MCF 10A (cell line): ENCODE measurements around the gene NFX1. TPM values are rescaled to one million over a fixed set of nuclear protein-coding genes. Genes with fewer than 3 reads are reported as not detected.
"Not testable (repeated sequence)": the region's sequence is repeated elsewhere in the genome, so short reads cannot be mapped to it uniquely, and the experiment has no call there.

Source experiments
- BruUV-seq: library from RNA; stranded (reverse); fragments of 400-500 nt; replicated peaks from 2 replicates; lab custom pipeline; 2021; lab: Mats Ljungman, UMichigan
- CTCF ChIA-PET: fragments of 300-600 bp; sonication (Branson Sonifier 250); formaldehyde crosslinking; extraction: SDS; loops from one replicate; lab custom pipeline; 2021; ENCODE audit warnings: antibody characterized with exemption, inconsistent platforms; lab: Yijun Ruan, JAX
- POLR2A ChIA-PET: fragments of 300-600, 350-650 bp; sonication (Branson Sonifier 250); formaldehyde crosslinking; extraction: SDS; loops from one replicate; lab custom pipeline; 2020; ENCODE audit warnings: antibody characterized with exemption, inconsistent platforms; lab: Yijun Ruan, JAX
- DNase-seq: peaks from one replicate; pipeline ENCODE4 v3.0.0-alpha.2; 2018; ENCODE audit not compliant: unreplicated experiment
- H3K27ac Mint-ChIP-seq: one replicate; pipeline ENCODE4 v1.8.0; 2022; ENCODE audit warnings: mild to moderate bottlenecking, low read depth, mixed read lengths; ENCODE audit not compliant: unreplicated experiment
- H3K27me3 Mint-ChIP-seq: one replicate; pipeline ENCODE4 v1.8.0; 2022; ENCODE audit warnings: mixed read lengths; ENCODE audit not compliant: insufficient read depth, unreplicated experiment
- H3K36me3 Mint-ChIP-seq: one replicate; pipeline ENCODE4 v1.8.0; 2022; ENCODE audit warnings: mild to moderate bottlenecking, moderate library complexity, mixed read lengths; ENCODE audit not compliant: insufficient read depth, unreplicated experiment
- H3K4me1 Mint-ChIP-seq: one replicate; pipeline ENCODE4 v1.8.0; 2022; ENCODE audit warnings: mixed read lengths; ENCODE audit not compliant: insufficient read depth, unreplicated experiment
- H3K4me3 Mint-ChIP-seq: one replicate; pipeline ENCODE4 v1.8.0; 2022; ENCODE audit warnings: mild to moderate bottlenecking, moderate library complexity, mixed read lengths; ENCODE audit not compliant: unreplicated experiment
- H3K9me3 Mint-ChIP-seq: one replicate; pipeline ENCODE4 v1.8.0; 2022; ENCODE audit warnings: mixed read lengths; ENCODE audit not compliant: unreplicated experiment
- intact Hi-C: fragments of 100-400 bp; cut with micrococcal nuclease; formaldehyde crosslinking; loops from 2 replicates; pipeline ENCODE4 v1.14.1; 2022
- total RNA-seq: library from RNA; stranded (reverse); gene quantifications from 2 replicates; pipeline ENCODE4 v1.2.3, GENCODE V29; 2022
- TF ChIP-seq, protein P1 (sequence below): fragments of 200-600 bp; IDR thresholded peaks from one replicate; pipeline ENCODE4 v1.8.0; 2022; ENCODE audit warnings: antibody characterized with exemption, mild to moderate bottlenecking; ENCODE audit not compliant: unreplicated experiment

NFX1 gene
- total RNA-seq, 1 experiment from 2014 or later: 78.5 TPM

DNA sequence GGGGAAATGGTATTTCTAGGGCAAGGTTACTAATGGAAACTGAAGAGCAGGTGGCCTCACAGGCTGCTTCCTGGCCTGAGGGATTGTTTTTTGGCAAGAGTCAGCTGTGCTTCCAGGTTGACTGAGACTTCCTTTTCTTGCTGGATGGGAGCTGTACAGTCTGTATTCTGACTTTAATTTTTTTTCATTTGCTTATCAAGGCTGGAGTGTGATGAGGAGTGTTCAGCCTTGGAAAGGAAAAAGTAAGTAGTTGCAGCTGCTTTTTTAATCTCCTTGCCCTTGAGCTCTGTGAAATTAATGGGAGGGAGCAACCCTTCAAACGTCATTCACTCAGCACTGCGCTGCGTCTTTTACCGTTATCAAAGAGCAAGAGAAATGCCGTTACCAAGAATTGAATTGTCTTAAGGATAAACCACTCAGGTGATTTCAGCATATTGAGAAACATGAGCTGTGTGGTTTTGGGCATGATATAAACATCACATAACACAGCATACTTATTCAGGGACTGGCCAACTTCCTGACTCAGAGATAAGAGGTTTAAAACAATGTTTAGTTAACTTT lies 64.4 kb downstream of the NFX1 start:
- POLR2A ChIA-PET: no interaction called here
- Mint-ChIP-seq H3K36me3 (peaks cover 80% of the 10 kb centered on the region), H3K27me3 (no peaks in the 10 kb centered on the region), H3K27ac (no peak overlapping the region), H3K4me3 (no peak overlapping the region), H3K9me3 (no peaks in the 10 kb centered on the region), H3K4me1 (no peaks in the 10 kb centered on the region)
- DNase-seq: no peak
- intact Hi-C loops: loop anchor here (10.0 kb wide), 1 partner anchor 70 kb away; no protein-coding TSS in a partner anchor
- TF ChIP-seq, protein P1, sequence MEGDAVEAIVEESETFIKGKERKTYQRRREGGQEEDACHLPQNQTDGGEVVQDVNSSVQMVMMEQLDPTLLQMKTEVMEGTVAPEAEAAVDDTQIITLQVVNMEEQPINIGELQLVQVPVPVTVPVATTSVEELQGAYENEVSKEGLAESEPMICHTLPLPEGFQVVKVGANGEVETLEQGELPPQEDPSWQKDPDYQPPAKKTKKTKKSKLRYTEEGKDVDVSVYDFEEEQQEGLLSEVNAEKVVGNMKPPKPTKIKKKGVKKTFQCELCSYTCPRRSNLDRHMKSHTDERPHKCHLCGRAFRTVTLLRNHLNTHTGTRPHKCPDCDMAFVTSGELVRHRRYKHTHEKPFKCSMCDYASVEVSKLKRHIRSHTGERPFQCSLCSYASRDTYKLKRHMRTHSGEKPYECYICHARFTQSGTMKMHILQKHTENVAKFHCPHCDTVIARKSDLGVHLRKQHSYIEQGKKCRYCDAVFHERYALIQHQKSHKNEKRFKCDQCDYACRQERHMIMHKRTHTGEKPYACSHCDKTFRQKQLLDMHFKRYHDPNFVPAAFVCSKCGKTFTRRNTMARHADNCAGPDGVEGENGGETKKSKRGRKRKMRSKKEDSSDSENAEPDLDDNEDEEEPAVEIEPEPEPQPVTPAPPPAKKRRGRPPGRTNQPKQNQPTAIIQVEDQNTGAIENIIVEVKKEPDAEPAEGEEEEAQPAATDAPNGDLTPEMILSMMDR: no peak
- CTCF ChIA-PET: interaction anchor here (0.6 to 2.7 kb wide), 3 partner anchors 20 to 270 kb away, joined by 3 to 15 read pairs (median 3); no protein-coding TSS in a partner anchor
- BruUV-seq: no TSS peak

DNA sequence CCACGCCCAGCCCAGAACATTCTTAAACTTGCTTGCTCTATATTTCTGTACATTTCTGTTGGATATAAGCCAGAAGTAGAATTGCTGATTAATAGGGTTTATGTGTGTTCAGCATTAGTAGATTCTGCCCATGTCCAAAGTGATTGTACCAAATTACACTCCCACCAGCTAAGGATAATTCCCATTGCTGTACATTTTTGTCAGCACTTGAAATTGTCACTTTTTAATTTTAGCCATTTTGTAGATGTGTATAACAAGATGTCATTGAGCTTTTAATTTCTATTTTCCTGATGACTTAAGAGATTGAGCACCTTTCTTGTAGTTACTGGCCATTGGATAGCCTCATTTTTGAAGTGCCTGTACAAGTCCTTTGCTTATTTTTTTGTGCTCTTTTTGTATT lies 65.6 kb downstream of the NFX1 start:
- intact Hi-C loops: loop anchor here (10.0 kb wide), 1 partner anchor 71 kb away; no protein-coding TSS in a partner anchor

GRCh38 chr9:33358641-33359040 lies 68.3 kb downstream of the NFX1 start:
- H3K27ac Mint-ChIP-seq, H3K4me1 Mint-ChIP-seq, H3K27me3 Mint-ChIP-seq, POLR2A ChIA-PET, DNase-seq, BruUV-seq, H3K4me3 Mint-ChIP-seq, H3K9me3 Mint-ChIP-seq: not testable (repeated sequence)
- intact Hi-C loops: loop anchor here (10.0 kb wide), 1 partner anchor 74 kb away; no protein-coding TSS in a partner anchor
- peaks cover 88% of the 10 kb centered on the region for H3K36me3 Mint-ChIP-seq
- CTCF ChIA-PET: interaction anchor here (1.7 kb wide), 1 partner anchor 16 kb away, joined by 7 read pairs; no protein-coding TSS in a partner anchor

More for the DNA sequence above, 65.6 kb downstream of the NFX1 start:
- DNase-seq: no peak
- Mint-ChIP-seq H3K27ac (no peak overlapping the region), H3K4me1 (no peaks in the 10 kb centered on the region), H3K36me3 (peaks cover 82% of the 10 kb centered on the region), H3K27me3 (no peaks in the 10 kb centered on the region), H3K9me3 (no peaks in the 10 kb centered on the region), H3K4me3 (no peak overlapping the region)
- TF ChIP-seq, protein P1: no peak
- CTCF ChIA-PET: interaction anchor here (1.3 to 2.7 kb wide), 2 partner anchors 19 to 69 kb away, joined by 3 to 15 read pairs; no protein-coding TSS in a partner anchor
- POLR2A ChIA-PET: interaction anchor here (1.1 kb wide), 1 partner anchor 19 kb away, joined by 3 read pairs; no protein-coding TSS in a partner anchor
- BruUV-seq: no TSS peak

- no TSS peak for BruUV-seq
- TF ChIP-seq, protein P1: no peak
- H3K36me3 Mint-ChIP-seq: peaks cover 93% of the 10 kb centered on the region
- ChIA-PET POLR2A (no interaction called here), CTCF (interaction anchor here (1.9 kb wide), 1 partner anchor 10 kb away, joined by 9 read pairs; no protein-coding TSS in a partner anchor)
- H3K4me1 Mint-ChIP-seq: no peaks in the 10 kb centered on the region
- intact Hi-C loops: no loop called here
- no peaks in the 10 kb centered on the region for H3K9me3 Mint-ChIP-seq
- H3K27me3 Mint-ChIP-seq: no peaks in the 10 kb centered on the region
- no peak overlapping the region for H3K4me3 Mint-ChIP-seq
- H3K27ac Mint-ChIP-seq: peak overlapping the region; percentile 47
- DNase-seq: no peak
Observed at GRCh38 chr9:33364127-33364526, 73.8 kb downstream of the NFX1 start.

DNA sequence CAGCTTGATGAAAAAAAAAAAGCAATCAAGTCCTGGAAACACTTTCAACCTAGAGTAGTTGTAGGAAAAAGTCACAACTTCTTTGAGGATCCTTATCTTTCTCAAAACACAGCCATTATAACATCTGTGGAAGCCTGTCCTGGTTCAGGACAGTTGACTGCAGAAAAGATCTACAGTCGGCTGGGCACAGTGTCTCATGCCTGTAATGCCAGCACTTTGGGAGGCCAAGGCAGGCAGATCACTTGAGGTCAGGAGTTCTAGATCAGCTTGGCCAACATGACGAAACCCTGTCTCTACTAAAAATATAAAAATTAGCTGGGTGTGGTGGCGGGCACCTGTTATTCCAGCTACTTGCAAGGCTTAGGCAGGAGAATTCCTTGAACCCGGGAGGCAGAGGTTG lies 74.5 kb downstream of the NFX1 start:
- POLR2A ChIA-PET, DNase-seq, H3K4me1 Mint-ChIP-seq, H3K4me3 Mint-ChIP-seq, intact Hi-C loops, BruUV-seq, H3K9me3 Mint-ChIP-seq, H3K27me3 Mint-ChIP-seq: not testable (repeated sequence)
- H3K36me3 Mint-ChIP-seq: peaks cover 93% of the 10 kb centered on the region
- H3K27ac Mint-ChIP-seq: peak overlapping the region; percentile 47
- CTCF ChIA-PET: interaction anchor here (1.9 kb wide), 1 partner anchor 9 kb away, joined by 9 read pairs; no protein-coding TSS in a partner anchor
